HG03575 (cell line): ENCODE measurements around the gene ZNF215.
"Not testable (repeated sequence)": the region's sequence is repeated elsewhere in the genome, so short reads cannot be mapped to it uniquely, and the experiment has no call there.

Experiments used
- ATAC-seq: cut with Tn5 transposase; IDR thresholded peaks from one replicate; pipeline ENCODE4 v1.9.1; 2021; ENCODE audit not compliant: unreplicated experiment, insufficient number of reproducible peaks, low FRiP score; ENCODE audit errors: extremely low read depth

ZNF215 gene

GRCh38 chr11:6926208-6927029 is at the start of gene ZNF215:
Gene ZNF215 (plus strand): TSS chr11:6926426. CDS start chr11:6932273, 5,847 bp downstream.
- no peak for ATAC-seq

- ATAC-seq = no peak
These were observed 49.3 kb upstream of the ZNF215 start for GRCh38 chr11:6876914-6877313.

DNA sequence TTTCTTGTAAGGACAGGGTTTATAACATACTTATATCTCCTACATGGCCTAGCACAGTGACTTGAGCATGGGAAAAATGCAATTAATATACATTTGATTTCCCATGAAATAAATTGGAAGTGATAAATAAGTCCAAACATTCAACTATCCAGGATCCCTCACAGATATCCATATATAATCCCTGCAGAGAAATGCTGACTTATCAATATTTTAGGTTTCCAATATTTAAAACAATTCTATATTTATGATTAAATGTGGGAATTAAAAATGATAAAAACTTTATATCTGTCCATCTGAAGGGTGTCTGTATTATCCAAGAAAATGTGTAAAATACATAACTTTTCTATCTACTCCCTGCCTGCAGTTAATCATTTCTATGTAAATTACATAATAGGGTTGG is 43.5 kb upstream of the ZNF215 start:
- ATAC-seq = no peak

- not testable (repeated sequence) for ATAC-seq
These were observed 38.5 kb upstream of the ZNF215 start for GRCh38 chr11:6887711-6888110.

GRCh38 chr11:6888830-6889229 is 37.4 kb upstream of the ZNF215 start:
- ATAC-seq = no peak

- no peak for ATAC-seq
These were observed 36.4 kb upstream of the ZNF215 start for GRCh38 chr11:6889835-6890234.

- no peak for ATAC-seq
These were observed 33.8 kb upstream of the ZNF215 start, which contains the start of gene OR2D2 for GRCh38 chr11:6892400-6892799. Gene OR2D2 (minus strand): TSS chr11:6892500. CDS start chr11:6892500, 0 bp downstream.

- ATAC-seq = no peak
These were observed 32.1 kb upstream of the ZNF215 start for GRCh38 chr11:6894097-6894496.

GRCh38 chr11:6895010-6895409 is 31.2 kb upstream of the ZNF215 start:
- ATAC-seq = peak; percentile 61

GRCh38 chr11:6898911-6899310 is 27.3 kb upstream of the ZNF215 start:
- ATAC-seq = no peak

DNA sequence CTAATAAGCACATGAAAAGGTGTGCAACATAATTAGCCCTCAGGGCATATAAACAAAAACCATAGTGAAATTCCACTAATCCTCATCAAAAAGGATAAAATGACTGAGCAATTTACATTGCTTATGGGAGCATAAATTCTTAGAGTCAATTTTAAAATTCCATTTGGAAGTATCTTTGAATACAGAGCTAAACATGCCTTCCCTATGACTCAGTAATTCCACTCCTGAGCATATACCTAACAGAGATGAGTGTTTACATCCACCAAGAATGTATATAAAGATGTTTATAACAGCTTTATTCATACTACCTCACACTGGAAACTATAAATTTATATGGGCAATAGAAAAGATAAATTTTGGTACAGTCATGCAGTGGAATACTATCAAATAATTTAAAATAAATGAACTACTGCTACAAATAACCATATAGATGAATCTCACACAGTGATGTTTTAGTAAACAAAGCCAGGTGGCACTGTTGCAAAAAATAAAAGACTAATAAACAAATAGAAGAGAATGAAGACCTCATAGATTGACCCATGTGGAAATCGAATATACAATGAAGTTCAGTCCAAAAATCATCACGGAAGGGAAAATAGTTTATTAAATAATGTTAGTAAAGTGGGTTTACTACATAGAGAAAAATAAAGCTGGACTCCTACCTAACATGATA is 25.8 kb upstream of the ZNF215 start:
- ATAC-seq = no peak

GRCh38 chr11:6904804-6905203 is 21.4 kb upstream of the ZNF215 start:
- not testable (repeated sequence) for ATAC-seq

DNA sequence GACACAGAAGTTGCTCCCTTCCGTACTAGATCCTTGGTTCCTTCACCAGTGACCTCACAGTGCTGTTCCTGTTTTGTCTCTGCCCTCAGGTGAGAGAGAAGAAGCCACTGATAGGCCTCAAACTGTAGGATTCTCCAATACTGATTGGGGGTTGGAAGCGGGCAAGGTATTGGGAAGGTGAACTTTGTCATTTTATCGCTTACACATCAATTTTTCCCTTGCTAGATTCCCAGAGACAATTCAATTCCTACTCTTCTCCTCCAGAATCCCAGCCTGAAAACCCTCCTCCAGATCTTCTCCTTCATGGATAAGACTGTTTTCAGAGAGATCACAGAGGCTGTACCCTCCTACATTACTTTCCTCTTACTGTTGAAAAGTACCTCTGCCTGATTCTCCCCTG is 14.8 kb upstream of the ZNF215 start:
- no peak for ATAC-seq

GRCh38 chr11:6911948-6912347 is 14.3 kb upstream of the ZNF215 start:
- no peak for ATAC-seq

DNA sequence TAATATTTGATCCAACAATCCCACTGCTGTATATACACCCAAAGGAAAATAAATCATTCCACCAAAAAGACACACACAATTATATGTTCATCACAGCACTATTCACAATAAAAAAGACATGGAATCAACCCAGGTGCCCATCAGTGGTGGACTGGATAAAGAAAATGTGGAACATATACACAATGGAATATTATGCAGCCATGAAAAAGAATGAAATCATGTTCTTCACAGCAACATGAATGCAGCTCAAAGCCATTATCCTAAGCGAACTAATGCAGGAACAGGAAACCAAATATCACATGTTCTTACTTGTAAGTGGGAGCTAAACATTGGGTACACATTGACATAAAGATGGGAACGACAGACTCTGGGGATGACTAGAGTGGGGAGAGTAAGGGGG is 6.5 kb upstream of the ZNF215 start:
- ATAC-seq = no peak

DNA sequence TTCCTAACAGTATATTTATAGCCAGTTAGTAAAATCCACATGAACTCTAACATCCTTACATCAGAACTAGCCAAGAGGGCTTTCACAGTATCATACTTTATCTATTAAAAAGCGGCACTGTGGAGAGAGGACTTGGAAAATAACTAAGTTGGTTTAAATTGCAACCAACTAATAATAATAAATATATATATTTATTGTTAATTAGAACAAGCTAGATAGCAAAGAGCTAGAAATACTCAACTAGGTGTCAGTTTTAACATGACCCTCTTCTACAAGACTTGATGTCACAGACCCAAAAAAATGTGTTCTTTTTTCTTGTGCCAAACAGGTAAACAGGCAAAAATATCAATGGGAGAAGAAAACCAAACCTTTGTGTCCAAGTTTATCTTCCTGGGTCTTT is 5.5 kb upstream of the ZNF215 start, which contains the start of gene OR2D3:
Gene OR2D3 (plus strand): TSS at position 301 of the 400 bp plus-strand sequence. CDS start 0 bp downstream, at position 301.
- no peak for ATAC-seq

- ATAC-seq = no peak
These were observed 1.1 kb upstream of the ZNF215 start for GRCh38 chr11:6925007-6925577.

DNA sequence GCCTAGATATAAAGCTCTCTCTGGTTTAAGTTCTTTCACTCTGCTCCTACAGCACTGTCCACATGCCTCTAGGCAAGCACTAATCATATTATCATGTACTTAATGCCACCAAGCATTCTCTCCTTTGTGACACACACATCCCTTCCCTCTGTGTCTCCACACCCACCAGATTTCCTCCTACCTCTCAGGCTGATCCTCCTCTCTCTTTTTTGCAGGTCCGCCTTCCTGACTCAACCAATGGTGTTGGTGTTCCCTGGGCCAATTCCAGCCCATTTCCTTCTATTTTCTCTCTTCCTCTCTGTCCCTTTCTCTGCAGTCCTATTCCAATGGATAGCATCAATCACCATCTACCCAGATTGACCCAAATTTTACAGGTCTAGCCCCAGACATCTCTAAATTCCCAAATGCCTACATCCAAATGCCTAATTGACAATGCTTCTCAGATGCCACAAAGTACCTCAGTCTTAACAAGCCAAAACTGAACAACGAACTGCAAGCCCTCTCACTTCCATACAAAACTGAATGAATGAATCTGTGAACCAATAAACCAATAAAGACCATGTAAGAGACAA is 504 bp upstream of the ZNF215 start:
- ATAC-seq = no peak

- peak; percentile 67 for ATAC-seq
These were observed 898 bp downstream of the ZNF215 start for GRCh38 chr11:6927030-6927617.
